Transverse colon (tissue), 3 donors: ENCODE measurements around the gene PRND.

Experiments
- CTCF ChIP-seq, 5 experiments: fragments of 200-600 bp in 3 of 5; fragments of 450-650 bp in 2 of 5; sonication (generic) in 3 of 5; IDR thresholded peaks; 1 replicate in 2 of 5; 2 replicates in 3 of 5; pipeline ENCODE4 v1.5.1; 2016 to 2017; ENCODE audit warnings: antibody characterized with exemption in 5 of 5, inconsistent platforms in 3 of 5, mild to moderate bottlenecking in 2 of 5, moderate library complexity in 1 of 5
- POLR2A ChIP-seq: fragments of 450-650 bp; IDR thresholded peaks from one replicate; pipeline ENCODE4 v1.6.1; 2016; ENCODE audit warnings: antibody characterized with exemption, mild to moderate bottlenecking, moderate library complexity

- TF ChIP-seq CTCF (IDR thresholded peaks at IDR 0.05), result no peak
- no peak for TF ChIP-seq POLR2A
Measured at GRCh38 chr20:4722571-4722970, 862 bp downstream of the PRND start.
